GM12801 (cell line): ENCODE results near the gene EFEMP2.

Source experiments
- CTCF ChIP-seq: IDR thresholded peaks from one replicate; pipeline ENCODE4 v1.5.1; 2011; ENCODE audit warnings: control low read depth; ENCODE audit not compliant: insufficient read length; ENCODE audit errors: extremely low read depth

EFEMP2 gene

GRCh38 chr11:65851811-65852507 is 20.6 kb downstream of the EFEMP2 start:
- TF ChIP-seq CTCF, result no peak

DNA sequence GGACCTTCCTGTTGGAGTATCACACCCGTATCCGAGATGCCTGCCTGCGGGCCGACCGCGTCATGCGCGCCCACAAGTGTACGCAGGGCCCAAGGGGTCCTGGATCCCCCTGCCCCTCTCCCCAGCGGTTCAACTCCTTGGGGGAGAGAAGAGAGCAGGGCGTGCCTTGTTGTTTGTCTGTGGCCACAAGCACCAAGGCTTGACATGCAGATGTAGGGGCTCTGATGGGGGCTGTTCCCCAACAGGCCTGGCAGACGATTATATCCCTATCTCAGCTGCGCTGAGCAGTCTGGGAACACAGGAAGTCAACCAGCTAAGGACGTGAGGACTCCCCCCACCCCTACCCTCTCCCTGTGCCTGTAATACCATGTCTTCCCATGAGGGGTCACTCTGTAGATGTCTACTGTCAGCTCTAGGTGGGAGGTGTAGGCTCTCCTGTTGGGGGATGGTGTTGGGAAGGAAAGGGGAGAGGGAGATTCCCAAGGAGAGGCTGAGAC is 21.5 kb downstream of the EFEMP2 start:
- no peak for TF ChIP-seq CTCF

GRCh38 chr11:65850217-65851082 is 22.1 kb downstream of the EFEMP2 start:
- TF ChIP-seq CTCF, result no peak

GRCh38 chr11:65849771-65850216 is 22.8 kb downstream of the EFEMP2 start:
- no peak for TF ChIP-seq CTCF

DNA sequence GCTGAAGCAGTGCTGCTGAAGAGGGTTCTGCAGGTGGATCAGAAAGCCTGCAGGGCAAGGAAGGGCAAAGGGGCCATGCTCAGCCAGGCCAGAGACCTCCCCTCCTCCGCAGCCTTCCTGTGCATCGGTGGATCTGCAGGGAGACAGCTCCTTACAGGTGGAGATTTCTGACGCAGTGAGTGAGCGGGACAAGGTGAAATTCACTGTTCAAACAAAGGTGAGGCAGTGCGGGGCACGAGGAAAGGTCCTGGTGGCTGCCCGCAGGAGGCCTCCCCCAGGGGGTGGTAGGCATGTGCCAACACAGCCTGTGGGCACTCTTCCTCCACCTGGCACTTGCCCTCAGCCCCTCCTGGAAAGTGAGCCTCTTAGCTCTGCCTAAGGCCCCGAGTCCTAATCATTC is 23.2 kb downstream of the EFEMP2 start:
- no peak for TF ChIP-seq CTCF

DNA sequence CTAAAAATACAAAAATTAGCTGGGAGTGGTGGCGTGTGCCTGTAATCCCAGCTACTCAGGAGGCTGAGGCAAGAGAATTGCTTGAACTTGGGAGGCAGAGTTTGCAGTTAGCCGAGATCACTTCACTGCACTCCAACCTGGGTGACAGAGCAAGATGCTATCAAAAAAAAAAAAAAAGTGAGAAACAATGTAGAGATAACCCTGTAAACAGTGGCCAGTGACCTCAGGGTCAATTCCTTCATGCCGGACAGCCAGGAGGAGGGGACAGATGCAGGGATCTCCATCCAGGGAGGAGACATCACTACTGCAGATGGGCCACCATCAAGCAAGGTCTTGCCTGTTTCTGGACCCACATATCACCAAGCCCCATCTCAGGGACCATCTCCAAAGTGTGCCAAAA is 24.9 kb downstream of the EFEMP2 start:
- TF ChIP-seq CTCF, result no peak

- TF ChIP-seq CTCF, result no peak
These were observed 28.2 kb downstream of the EFEMP2 start for GRCh38 chr11:65844231-65844872.
